Muscle layer of colon (tissue), 2 donors: ENCODE results near the gene TSPYL4.

Experiments used
- H3K27ac ChIP-seq: one replicate; pipeline ENCODE4 v1.7.0; 2013; ENCODE audit warnings: low read depth, mild to moderate bottlenecking, low read length, moderate library complexity
- H3K27me3 ChIP-seq, 2 donors: one replicate each; pipeline ENCODE4 v1.7.0; 2013; ENCODE audit warnings: low read length in 2 of 2, mild to moderate bottlenecking in 2 of 2; ENCODE audit not compliant: insufficient read depth in 2 of 2, control insufficient read depth in 1 of 2
- H3K36me3 ChIP-seq: one replicate; pipeline ENCODE4 v1.7.0; 2013; ENCODE audit warnings: mild to moderate bottlenecking, low read length; ENCODE audit not compliant: insufficient read depth
- H3K4me1 ChIP-seq: one replicate; pipeline ENCODE4 v1.7.0; 2013; ENCODE audit warnings: mild to moderate bottlenecking, low read length; ENCODE audit not compliant: insufficient read depth
- H3K4me3 ChIP-seq, 2 donors: one replicate each; pipeline ENCODE4 v1.7.0; 2013; ENCODE audit warnings: low read length in 2 of 2, low read depth in 1 of 2, mild to moderate bottlenecking in 1 of 2, moderate library complexity in 1 of 2
- H3K9ac ChIP-seq: one replicate; pipeline ENCODE4 v1.7.0; 2013; ENCODE audit warnings: low read length
- H3K9me3 ChIP-seq: one replicate; pipeline ENCODE4 v1.7.0; 2013; ENCODE audit warnings: mild to moderate bottlenecking, low read length
- donor health status: abdominal sarcoma.
- donor health status: Adenocarcinoma of cecum.

Gene TSPYL4

GRCh38 chr6:116253505-116254296 is at the start of gene TSPYL4:
TSS of gene TSPYL4 (minus strand) at chr6:116254075. CDS start at chr6:116254008, 67 bp downstream.
- Histone ChIP-seq H3K4me3 (peak within 1 kb of the TSS; percentile 75 to 91), H3K9ac (peak within 1 kb of the TSS; percentile 80), H3K27ac (peak within 1 kb of the TSS; percentile 95), H3K27me3 (no peaks in the 10 kb centered on the region), H3K4me1 (peaks cover 47% of the 10 kb centered on the region), H3K9me3 (no peaks in the 10 kb centered on the region), H3K36me3 (no peaks in the 10 kb centered on the region)

- Histone ChIP-seq H3K9ac (no peak overlapping the region), H3K4me3 (no peak overlapping the region), H3K27me3 (no peaks in the 10 kb centered on the region), H3K9me3 (peaks cover 5% of the 10 kb centered on the region), H3K27ac (no peak overlapping the region), H3K36me3 (no peaks in the 10 kb centered on the region), H3K4me1 (no peaks in the 10 kb centered on the region)
Observed at GRCh38 chr6:116301104-116301503, 47.2 kb upstream of the TSPYL4 start.

- H3K36me3 ChIP-seq: no peaks in the 10 kb centered on the region
- H3K9me3 ChIP-seq: peaks cover 5% of the 10 kb centered on the region
- no peak overlapping the region for H3K9ac ChIP-seq
- no peaks in the 10 kb centered on the region for H3K27me3 ChIP-seq
- no peaks in the 10 kb centered on the region for H3K4me1 ChIP-seq
- H3K27ac ChIP-seq: no peak overlapping the region
- H3K4me3 ChIP-seq: no peak overlapping the region
Observed at GRCh38 chr6:116300566-116300965, 46.7 kb upstream of the TSPYL4 start.

GRCh38 chr6:116298973-116299372 is 45.1 kb upstream of the TSPYL4 start:
- Histone ChIP-seq H3K36me3 (no peaks in the 10 kb centered on the region), H3K27ac (no peak overlapping the region), H3K9me3 (peaks cover 5% of the 10 kb centered on the region), H3K4me1 (no peaks in the 10 kb centered on the region), H3K27me3 (no peaks in the 10 kb centered on the region), H3K4me3 (no peak overlapping the region), H3K9ac (no peak overlapping the region)

GRCh38 chr6:116298273-116298672 is 44.4 kb upstream of the TSPYL4 start:
- no peak overlapping the region for H3K27ac ChIP-seq
- no peaks in the 10 kb centered on the region for H3K27me3 ChIP-seq
- H3K36me3 ChIP-seq: no peaks in the 10 kb centered on the region

GRCh38 chr6:116292553-116292952 is 38.7 kb upstream of the TSPYL4 start:
- Histone ChIP-seq H3K27me3 (no peaks in the 10 kb centered on the region), H3K4me1 (no peaks in the 10 kb centered on the region), H3K36me3 (no peaks in the 10 kb centered on the region), H3K9ac (no peak overlapping the region), H3K9me3 (no peaks in the 10 kb centered on the region), H3K27ac (no peak overlapping the region), H3K4me3 (no peak overlapping the region)

More at GRCh38 chr6:116298273-116298672, 44.4 kb upstream of the TSPYL4 start:
- H3K9ac ChIP-seq: no peak overlapping the region
- no peak overlapping the region for H3K4me3 ChIP-seq
- H3K4me1 ChIP-seq: no peaks in the 10 kb centered on the region
- H3K9me3 ChIP-seq: peaks cover 5% of the 10 kb centered on the region

- H3K9ac ChIP-seq: no peak overlapping the region
- no peaks in the 10 kb centered on the region for H3K36me3 ChIP-seq
- H3K27ac ChIP-seq: no peak overlapping the region
- no peak overlapping the region for H3K4me3 ChIP-seq
- H3K9me3 ChIP-seq: no peaks in the 10 kb centered on the region
- H3K4me1 ChIP-seq: no peaks in the 10 kb centered on the region
- no peaks in the 10 kb centered on the region for H3K27me3 ChIP-seq
Observed at GRCh38 chr6:116291701-116292396, 38.0 kb upstream of the TSPYL4 start.

- Histone ChIP-seq H3K9me3 (no peaks in the 10 kb centered on the region), H3K4me3 (no peak overlapping the region), H3K27me3 (no peaks in the 10 kb centered on the region), H3K27ac (no peak overlapping the region), H3K9ac (no peak overlapping the region), H3K36me3 (no peaks in the 10 kb centered on the region), H3K4me1 (no peaks in the 10 kb centered on the region)
Observed at GRCh38 chr6:116290799-116291198, 36.9 kb upstream of the TSPYL4 start.

- H3K27ac ChIP-seq: no peak overlapping the region
- H3K4me1 ChIP-seq: no peaks in the 10 kb centered on the region
- H3K36me3 ChIP-seq: no peaks in the 10 kb centered on the region
- H3K9me3 ChIP-seq: no peaks in the 10 kb centered on the region
- H3K9ac ChIP-seq: no peak overlapping the region
- no peaks in the 10 kb centered on the region for H3K27me3 ChIP-seq
- no peak overlapping the region for H3K4me3 ChIP-seq
Observed at GRCh38 chr6:116289876-116290275, 36.0 kb upstream of the TSPYL4 start.

GRCh38 chr6:116287689-116288282 is 33.9 kb upstream of the TSPYL4 start:
- Histone ChIP-seq H3K4me3 (no peak overlapping the region), H3K4me1 (no peaks in the 10 kb centered on the region), H3K27me3 (no peaks in the 10 kb centered on the region), H3K27ac (no peak overlapping the region), H3K9ac (no peak overlapping the region), H3K9me3 (no peaks in the 10 kb centered on the region), H3K36me3 (no peaks in the 10 kb centered on the region)

- Histone ChIP-seq H3K27me3 (no peaks in the 10 kb centered on the region), H3K36me3 (no peaks in the 10 kb centered on the region), H3K4me3 (no peak overlapping the region), H3K4me1 (no peaks in the 10 kb centered on the region), H3K9me3 (no peaks in the 10 kb centered on the region), H3K27ac (no peak overlapping the region), H3K9ac (no peak overlapping the region)
Observed at GRCh38 chr6:116286773-116287358, 33.0 kb upstream of the TSPYL4 start.
